ENCODE data around the gene HVCN1.

Gene HVCN1

DNA sequence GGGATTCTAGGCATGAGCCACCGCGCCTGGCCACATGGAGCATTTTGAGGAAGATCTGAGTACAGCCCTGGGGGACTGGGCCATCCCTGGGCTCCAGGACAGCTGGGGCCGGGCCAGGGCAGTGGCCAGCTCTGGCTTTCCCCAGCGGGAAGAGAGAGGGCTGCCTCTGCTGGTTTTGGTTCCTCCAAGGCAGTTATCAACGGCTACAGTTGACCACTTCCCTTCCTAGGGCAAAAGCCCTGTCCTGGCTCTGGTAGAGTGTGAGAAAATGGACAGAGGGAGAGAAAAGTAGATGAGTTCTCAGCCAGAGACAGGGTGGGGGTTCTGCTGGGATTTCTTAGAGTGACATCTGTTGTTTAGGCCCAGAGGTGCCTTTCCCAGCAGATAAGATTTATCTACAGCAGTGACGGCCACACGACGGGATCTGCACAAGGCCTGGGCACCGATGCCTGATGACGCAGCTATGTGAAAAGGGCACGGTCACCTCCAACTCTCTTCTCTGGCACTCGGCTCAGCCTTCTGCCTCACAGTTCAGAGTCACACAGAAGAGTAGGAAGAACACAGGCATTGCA is 5.5 kb upstream of the HVCN1 start:
- DNase-seq (ENCODE audit: low spot score): no peak
- in situ Hi-C loops (cut with MboI; ENCODE audit: low sequenced_read_pairs, unreplicated experiment): loop anchor here (10.0 kb wide), 1 partner anchor 230 kb away; the partner anchor contains the start of genes FAM216A and GPN3
- TF ChIP-seq, protein P1, sequence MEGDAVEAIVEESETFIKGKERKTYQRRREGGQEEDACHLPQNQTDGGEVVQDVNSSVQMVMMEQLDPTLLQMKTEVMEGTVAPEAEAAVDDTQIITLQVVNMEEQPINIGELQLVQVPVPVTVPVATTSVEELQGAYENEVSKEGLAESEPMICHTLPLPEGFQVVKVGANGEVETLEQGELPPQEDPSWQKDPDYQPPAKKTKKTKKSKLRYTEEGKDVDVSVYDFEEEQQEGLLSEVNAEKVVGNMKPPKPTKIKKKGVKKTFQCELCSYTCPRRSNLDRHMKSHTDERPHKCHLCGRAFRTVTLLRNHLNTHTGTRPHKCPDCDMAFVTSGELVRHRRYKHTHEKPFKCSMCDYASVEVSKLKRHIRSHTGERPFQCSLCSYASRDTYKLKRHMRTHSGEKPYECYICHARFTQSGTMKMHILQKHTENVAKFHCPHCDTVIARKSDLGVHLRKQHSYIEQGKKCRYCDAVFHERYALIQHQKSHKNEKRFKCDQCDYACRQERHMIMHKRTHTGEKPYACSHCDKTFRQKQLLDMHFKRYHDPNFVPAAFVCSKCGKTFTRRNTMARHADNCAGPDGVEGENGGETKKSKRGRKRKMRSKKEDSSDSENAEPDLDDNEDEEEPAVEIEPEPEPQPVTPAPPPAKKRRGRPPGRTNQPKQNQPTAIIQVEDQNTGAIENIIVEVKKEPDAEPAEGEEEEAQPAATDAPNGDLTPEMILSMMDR (IDR thresholded peaks at IDR 0.05; ENCODE audit: borderline replicate concordance, control extremely low read depth, extremely low read depth, insufficient read depth, missing control alignments): no peak

DNA sequence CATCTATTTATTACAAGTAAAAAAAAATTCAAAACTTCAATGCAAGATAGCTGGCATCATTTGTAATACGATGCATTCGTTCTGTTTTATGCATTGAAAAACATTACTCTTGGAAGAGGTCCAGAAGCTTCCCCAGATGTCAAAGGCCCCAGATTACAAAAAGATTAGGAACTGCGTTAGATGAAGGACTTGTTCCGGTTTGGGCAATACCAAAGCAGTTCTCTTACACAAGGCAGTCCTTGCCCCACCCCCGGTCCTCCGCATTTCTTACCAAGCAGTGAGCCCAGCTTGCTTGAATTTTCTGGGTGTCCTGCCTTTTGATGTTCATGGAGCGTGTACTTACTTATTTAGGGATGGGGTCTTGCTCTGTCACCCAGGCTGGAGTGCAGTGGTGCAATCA is 4.8 kb upstream of the HVCN1 start:
- TF ChIP-seq, protein P1 (IDR thresholded peaks at IDR 0.05; ENCODE audit: borderline replicate concordance, control extremely low read depth, extremely low read depth, insufficient read depth, missing control alignments): no peak
- DNase-seq (ENCODE audit: low spot score): no peak
- in situ Hi-C loops (cut with MboI; ENCODE audit: low sequenced_read_pairs, unreplicated experiment): loop anchor here (10.0 kb wide), 1 partner anchor 229 kb away; the partner anchor contains the start of genes FAM216A and GPN3

DNA sequence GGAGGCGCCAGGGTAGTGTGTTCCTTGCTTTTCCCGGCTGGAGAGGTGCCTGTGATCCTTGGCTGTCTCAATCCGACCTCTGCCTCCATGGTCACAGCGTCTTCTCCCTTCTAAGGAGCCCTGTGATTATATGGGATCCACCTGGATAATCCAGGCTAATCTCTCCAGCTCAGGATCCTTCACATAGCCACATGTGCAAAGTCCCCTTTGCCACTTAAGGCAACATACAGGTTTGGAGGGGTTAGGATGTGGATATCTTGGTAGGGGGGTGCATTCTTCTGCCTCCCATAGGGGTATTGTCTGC is 1.2 kb upstream of the HVCN1 start:
- in situ Hi-C loops (cut with MboI; ENCODE audit: low sequenced_read_pairs, unreplicated experiment): loop anchor here (10.0 kb wide), 1 partner anchor 225 kb away; the partner anchor contains the start of genes FAM216A and GPN3
- TF ChIP-seq, protein P1 (IDR thresholded peaks at IDR 0.05; ENCODE audit: borderline replicate concordance, control extremely low read depth, extremely low read depth, insufficient read depth, missing control alignments): no peak
- no peak for DNase-seq (ENCODE audit: low spot score)

DNA sequence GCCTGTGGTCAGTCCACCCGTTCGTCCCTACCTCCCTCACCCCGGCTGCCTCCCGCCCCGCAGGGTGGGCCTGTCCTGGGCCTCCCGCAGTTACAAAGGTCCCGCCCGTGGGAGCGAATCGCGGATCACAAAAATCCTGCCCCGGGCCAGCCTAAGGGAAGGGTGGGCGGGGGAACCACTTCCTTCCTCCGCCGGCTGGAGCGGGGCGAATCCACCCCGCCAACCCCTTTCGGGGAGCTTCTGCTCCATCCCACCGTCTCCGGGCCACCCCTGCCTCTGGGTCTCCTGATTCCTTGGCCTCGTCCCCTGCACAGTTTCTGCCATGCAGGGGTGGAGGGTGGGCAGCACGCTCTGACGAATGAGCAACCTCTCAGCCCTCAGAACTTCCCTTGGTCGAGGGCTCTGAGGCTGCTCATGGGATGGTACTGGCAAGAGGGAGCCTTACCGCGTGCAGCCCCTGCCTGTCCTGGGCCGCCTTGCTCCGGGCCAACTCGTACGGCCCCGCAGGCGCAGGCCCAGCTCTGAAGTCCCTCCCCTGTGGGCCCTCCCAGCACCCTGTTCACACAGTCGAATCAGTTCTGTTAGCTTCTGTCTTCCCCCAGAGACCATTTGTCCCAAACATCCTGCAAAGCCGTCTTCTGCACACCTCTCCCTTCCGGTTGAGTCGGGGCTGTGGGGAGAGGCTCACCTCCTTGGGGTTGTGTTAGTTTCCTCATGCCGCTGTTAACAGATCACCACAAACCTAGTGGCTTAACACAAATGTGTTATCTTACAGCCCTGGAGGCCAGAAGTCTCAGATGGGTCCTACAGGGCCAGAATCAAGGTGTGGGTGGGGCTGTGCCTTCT is 589 bp upstream of the HVCN1 start:
- in situ Hi-C loops (cut with MboI; ENCODE audit: low sequenced_read_pairs, unreplicated experiment): loop anchor here (10.0 kb wide), 1 partner anchor 225 kb away; the partner anchor contains the start of genes FAM216A and GPN3
- TF ChIP-seq, protein P1 (IDR thresholded peaks at IDR 0.05; ENCODE audit: borderline replicate concordance, control extremely low read depth, extremely low read depth, insufficient read depth, missing control alignments): no peak
- peak; percentile 84 for DNase-seq (ENCODE audit: low spot score)

DNA sequence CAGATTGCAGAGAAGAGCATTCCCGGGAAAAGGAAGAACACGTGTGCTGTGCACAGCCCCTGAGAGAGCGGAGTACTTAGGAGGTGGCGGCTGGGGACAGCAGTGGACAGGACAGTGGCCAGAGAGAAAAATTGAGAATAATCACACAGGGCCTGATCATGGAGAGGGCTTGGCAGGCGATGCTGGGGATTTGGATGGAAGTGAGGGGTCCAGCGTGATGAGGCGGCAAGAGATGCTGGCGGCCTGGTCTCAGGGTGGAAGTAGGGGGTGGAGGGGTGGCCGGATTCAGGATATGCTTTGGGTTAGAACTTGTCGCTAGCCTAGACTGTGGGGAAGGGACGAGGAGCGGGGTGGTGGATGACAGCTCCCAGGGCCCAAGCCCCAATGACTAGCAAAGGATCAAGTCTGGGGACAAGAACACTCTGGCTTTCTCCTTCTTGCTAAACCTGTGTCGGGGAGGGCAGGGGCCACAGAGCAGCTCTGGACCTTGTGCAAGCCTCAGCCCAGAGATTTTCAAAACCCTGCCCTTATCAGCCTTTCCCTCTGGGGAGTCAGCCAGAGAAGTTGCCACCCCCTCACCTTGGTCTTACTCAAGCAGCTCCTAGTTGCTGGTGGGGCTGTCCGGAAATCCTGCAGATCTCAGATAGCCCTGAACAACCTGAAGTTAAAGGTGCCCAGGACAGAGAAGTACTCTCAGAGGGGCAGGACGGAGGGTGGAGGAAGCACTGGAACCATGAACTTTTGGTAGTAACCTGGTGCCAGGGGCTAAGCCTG is 1.3 kb downstream of the HVCN1 start:
- in situ Hi-C loops (cut with MboI; ENCODE audit: low sequenced_read_pairs, unreplicated experiment): no loop called here
- DNase-seq (ENCODE audit: low spot score): no peak
- TF ChIP-seq, protein P1 (IDR thresholded peaks at IDR 0.05; ENCODE audit: borderline replicate concordance, control extremely low read depth, extremely low read depth, insufficient read depth, missing control alignments): no peak

DNA sequence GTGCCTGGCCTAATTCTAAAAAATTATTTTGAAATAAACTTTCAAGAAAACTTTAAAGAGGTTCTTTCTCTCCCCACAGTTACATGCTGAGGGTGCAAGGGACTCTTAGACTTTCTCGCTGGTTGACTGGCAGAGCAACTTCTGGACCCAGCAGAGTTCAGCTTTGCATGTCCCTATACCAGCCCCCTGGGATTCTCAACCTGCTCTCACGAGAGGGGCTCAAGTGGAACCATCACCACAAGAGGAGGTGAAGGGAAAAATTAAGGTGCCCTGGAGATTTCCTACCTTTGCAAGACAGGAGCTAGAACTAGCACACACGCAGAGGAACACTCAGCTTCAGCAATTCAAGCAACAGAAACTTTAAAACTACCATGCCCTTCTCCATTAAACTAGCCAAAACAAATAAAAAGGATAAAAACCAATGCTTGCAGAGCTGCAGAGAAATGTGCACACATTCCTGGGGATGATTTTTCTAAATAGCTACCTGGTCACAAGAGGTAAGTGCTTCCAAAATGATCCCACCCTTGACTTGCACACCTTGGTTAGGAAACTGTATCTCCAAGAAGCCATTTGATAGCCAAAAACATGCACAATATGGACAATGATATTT is 2.5 kb downstream of the HVCN1 start:
- TF ChIP-seq, protein P1 (IDR thresholded peaks at IDR 0.05; ENCODE audit: borderline replicate concordance, control extremely low read depth, extremely low read depth, insufficient read depth, missing control alignments): no peak
- in situ Hi-C loops (cut with MboI; ENCODE audit: low sequenced_read_pairs, unreplicated experiment): no loop called here
- DNase-seq (ENCODE audit: low spot score): no peak

Measured in GM13976 (cell line).